ENCODE results near the gene UVRAG.

GRCh38 chr11:76173663-76174062 is 358.7 kb downstream of the UVRAG start:
- TF ChIP-seq ZNF148 (tag by site-specific recombination; IDR thresholded peaks at IDR 0.05; ENCODE audit: borderline replicate concordance) (no peak), ZFP37 (tag by site-specific recombination; IDR thresholded peaks at IDR 0.05) (no peak), ZXDB (tag by site-specific recombination; IDR thresholded peaks at IDR 0.05) (no peak), OVOL3 (tag by site-specific recombination; IDR thresholded peaks at IDR 0.05) (no peak), CTCF (tag by site-specific recombination; IDR thresholded peaks at IDR 0.05) (no peak), ZSCAN16 (tag by site-specific recombination; IDR thresholded peaks at IDR 0.05) (no peak), YY2 (tag by site-specific recombination; IDR thresholded peaks at IDR 0.05) (no peak)

Measured in HEK293 (cell line).